Endothelial cell of umbilical vein (primary cell): ENCODE data around the gene KISS1R.

Experiments
- CTCF ChIP-seq, 2 donors: IDR thresholded peaks; 1 replicate in 1 of 2; 2 replicates in 1 of 2; pipeline ENCODE4 v1.5.1; 2011; ENCODE audit warnings: low read length in 2 of 2, mild to moderate bottlenecking in 2 of 2, moderate library complexity in 2 of 2, control low read depth in 1 of 2, inconsistent platforms in 1 of 2, low read depth in 1 of 2; ENCODE audit not compliant: insufficient read depth in 1 of 2; ENCODE audit errors: extremely low read depth in 1 of 2
- EZH2 ChIP-seq: IDR thresholded peaks from 2 replicates; pipeline ENCODE4 v1.6.1; 2012; ENCODE audit warnings: borderline replicate concordance, low read depth, mild to moderate bottlenecking, moderate library complexity, low read length, inconsistent platforms; ENCODE audit not compliant: severe bottlenecking
- FOS ChIP-seq: IDR thresholded peaks from 2 replicates; pipeline ENCODE4 v1.6.1; 2011; ENCODE audit warnings: mild to moderate bottlenecking, low read length, moderate library complexity, borderline replicate concordance; ENCODE audit not compliant: insufficient read depth
- JUN ChIP-seq: IDR thresholded peaks from 2 replicates; pipeline ENCODE4 v1.6.1; 2011; ENCODE audit warnings: borderline replicate concordance, low read depth; ENCODE audit not compliant: insufficient read length, insufficient read depth
- MAX ChIP-seq: IDR thresholded peaks from 2 replicates; pipeline ENCODE4 v1.6.1; 2011; ENCODE audit not compliant: insufficient read depth, insufficient read length
- MYC ChIP-seq: IDR thresholded peaks from one replicate; pipeline ENCODE4 v1.6.1; 2011; ENCODE audit warnings: mild to moderate bottlenecking, low read depth, low read length
- POLR2A ChIP-seq: IDR thresholded peaks from 2 replicates; pipeline ENCODE4 v1.6.1; 2012; ENCODE audit warnings: low read depth, mild to moderate bottlenecking, control low read depth, low read length
- POLR2AphosphoS5 ChIP-seq: IDR thresholded peaks from 2 replicates; pipeline ENCODE4 v1.6.1; 2012; ENCODE audit warnings: low read depth, mild to moderate bottlenecking, control low read depth, low read length, moderate library complexity; ENCODE audit not compliant: insufficient read depth

GRCh38 chr19:912181-913079 lies 4.7 kb upstream of the KISS1R start:
- no peak for TF ChIP-seq EZH2
- no peak for TF ChIP-seq POLR2A
- no peak for TF ChIP-seq POLR2AphosphoS5
- TF ChIP-seq CTCF (IDR thresholded peaks at IDR 0.05; ENCODE audit: extremely low read depth in 1 of 2, insufficient read depth in 1 of 2, low read depth in 1 of 2, low read length in 2 of 2), result no peak
- no peak for TF ChIP-seq JUN
- no peak for TF ChIP-seq MAX
- no peak for TF ChIP-seq MYC
- no peak for TF ChIP-seq FOS
